H1 (cell line): ENCODE data around the gene TAF6. TPM values are rescaled to one million over a fixed set of nuclear protein-coding genes. Genes with fewer than 3 reads are reported as not detected.

Experiments
- CTCF ChIA-PET: fragments of 300-600 bp; sonication (Branson Sonifier 250); formaldehyde crosslinking; loops from one replicate; lab custom pipeline; 2021; ENCODE audit not compliant: partially characterized antibody; lab: Charles Lee
- POLR2A ChIA-PET: fragments of 300-600 bp; sonication (Branson Sonifier 250); formaldehyde crosslinking; loops from one replicate; lab custom pipeline; 2021; ENCODE audit warnings: inconsistent platforms; ENCODE audit not compliant: partially characterized antibody; lab: Charles Lee
- DNase-seq, 2 experiments: peaks; one replicate each; pipeline versions ENCODE4 v3.0.0 to v3.0.0-alpha.2; 2010 to 2022; ENCODE audit warnings: low spot score in 2 of 2, low read depth in 1 of 2, mixed read lengths in 1 of 2
- FAIRE-seq: peaks from 2 replicates; lab custom pipeline; 2011; peaks lifted over from hg19 to GRCh38; lab: Jason Lieb, UNC
- H2AFZ ChIP-seq: 2 replicates; pipeline ENCODE4 v1.8.1; 2012; ENCODE audit warnings: low read length, inconsistent platforms
- H2AK5ac ChIP-seq: 2 replicates; pipeline ENCODE4 v1.6.1; 2013; ENCODE audit warnings: low read depth, low read length
- H2BK120ac ChIP-seq: replicated peaks from 2 replicates; pipeline ENCODE3; 2013; ENCODE audit warnings: low read depth, low read length, inconsistent platforms
- H2BK12ac ChIP-seq: 2 replicates; pipeline ENCODE4 v1.6.1; 2013; ENCODE audit warnings: low read depth, low read length
- H2BK15ac ChIP-seq: 2 replicates; pipeline ENCODE4 v1.6.1; 2013; ENCODE audit warnings: low read length
- H2BK20ac ChIP-seq: 2 replicates; pipeline ENCODE4 v1.6.1; 2013; ENCODE audit warnings: low read length
- H2BK5ac ChIP-seq: 2 replicates; pipeline ENCODE4 v1.6.1; 2013; ENCODE audit warnings: low read depth, low read length
- H3K14ac ChIP-seq: 2 replicates; pipeline ENCODE4 v1.6.1; 2013; ENCODE audit warnings: inconsistent platforms; ENCODE audit not compliant: insufficient read length
- H3K18ac ChIP-seq: 2 replicates; pipeline ENCODE4 v1.6.1; 2013; ENCODE audit warnings: low read length; ENCODE audit errors: extremely low read depth
- H3K23ac ChIP-seq: 2 replicates; pipeline ENCODE4 v1.6.1; 2013; ENCODE audit warnings: inconsistent platforms; ENCODE audit not compliant: insufficient read length
- H3K23me2 ChIP-seq: 2 replicates; pipeline ENCODE4 v1.6.1; 2013; ENCODE audit warnings: low read depth, low read length
- H3K27ac ChIP-seq: 2 replicates; pipeline ENCODE4 v1.6.1; 2011; ENCODE audit warnings: low read depth, low read length, inconsistent platforms
- H3K27me3 ChIP-seq, 4 experiments: replicated peaks in 1 of 4; 1 replicate in 1 of 4; 2 replicates in 3 of 4; pipeline versions ENCODE4 v1.6.1 to v1.8.1; 2011 to 2013; ENCODE audit warnings: low read length in 3 of 4, mild to moderate bottlenecking in 3 of 4, inconsistent platforms in 2 of 4, mixed read lengths in 2 of 4, moderate library complexity in 1 of 4; ENCODE audit not compliant: control insufficient read depth in 3 of 4, insufficient read depth in 3 of 4; ENCODE audit errors: extremely low read depth in 1 of 4
- H3K36me3 ChIP-seq, 4 experiments: 2 replicates each; pipeline versions ENCODE4 v1.6.1 to v1.8.1; 2011 to 2013; ENCODE audit warnings: mild to moderate bottlenecking in 4 of 4, low read length in 3 of 4, moderate library complexity in 2 of 4, control low read depth in 1 of 4, inconsistent platforms in 1 of 4; ENCODE audit not compliant: insufficient read depth in 4 of 4, control insufficient read depth in 2 of 4
- H3K4ac ChIP-seq: replicated peaks from 2 replicates; pipeline ENCODE3; 2013; ENCODE audit warnings: low read length, low read depth, mixed read lengths, inconsistent platforms; ENCODE audit not compliant: insufficient read length
- H3K4me1 ChIP-seq, 4 experiments: replicated peaks in 1 of 4; 1 replicate in 1 of 4; 2 replicates in 3 of 4; pipeline versions ENCODE4 v1.6.1 to v1.8.1; 2011 to 2013; ENCODE audit warnings: low read length in 3 of 4, inconsistent platforms in 2 of 4, mixed read lengths in 1 of 4; ENCODE audit not compliant: insufficient read depth in 4 of 4, control insufficient read depth in 3 of 4
- H3K4me2 ChIP-seq, 2 experiments: 2 replicates each; pipeline versions ENCODE4 v1.6.1 to v1.8.1; 2011 to 2013; ENCODE audit warnings: low read depth in 2 of 2, low read length in 2 of 2, control low read depth in 1 of 2, inconsistent platforms in 1 of 2, mild to moderate bottlenecking in 1 of 2; ENCODE audit not compliant: insufficient read depth in 1 of 2
- H3K4me3 ChIP-seq, 4 experiments: fragments of 200-600, 300-600 bp in 1 of 4; sonication (generic), shearing (Covaris generic), sonication (Bioruptor Twin) in 1 of 4; 2 replicates each; pipeline versions ENCODE4 v1.5.1 to v1.8.1; 2011 to 2016; ENCODE audit warnings: low read length in 4 of 4, low read depth in 3 of 4, control low read depth in 2 of 4, inconsistent platforms in 2 of 4, mild to moderate bottlenecking in 2 of 4, mixed read lengths in 1 of 4, moderate library complexity in 1 of 4; ENCODE audit not compliant: insufficient read depth in 2 of 4; ENCODE audit errors: extremely low read depth in 1 of 4
- H3K56ac ChIP-seq: replicated peaks from 2 replicates; pipeline ENCODE3; 2013; ENCODE audit warnings: low read depth, mild to moderate bottlenecking, mixed read lengths, low read length, inconsistent platforms; ENCODE audit not compliant: insufficient read length
- H3K79me1 ChIP-seq: 2 replicates; pipeline ENCODE4 v1.6.1; 2013; ENCODE audit warnings: low read depth, low read length, control low read depth
- H3K79me2 ChIP-seq, 2 experiments: 2 replicates each; pipeline versions ENCODE4 v1.6.1 to v1.8.1; 2012 to 2013; ENCODE audit warnings: low read length in 2 of 2, mild to moderate bottlenecking in 2 of 2, inconsistent platforms in 1 of 2; ENCODE audit not compliant: insufficient read depth in 2 of 2, control insufficient read depth in 1 of 2
- H3K9ac ChIP-seq, 4 experiments: replicated peaks in 1 of 4; 1 replicate in 1 of 4; 2 replicates in 3 of 4; pipeline versions ENCODE4 v1.6.1 to v1.8.1; 2011 to 2013; ENCODE audit warnings: low read depth in 3 of 4, low read length in 3 of 4, control low read depth in 2 of 4, mild to moderate bottlenecking in 2 of 4, moderate library complexity in 2 of 4, inconsistent platforms in 1 of 4; ENCODE audit errors: extremely low read depth in 1 of 4
- H3K9me3 ChIP-seq, 2 experiments: 2 replicates each; pipeline versions ENCODE4 v1.6.1 to v1.8.1; 2012 to 2013; ENCODE audit warnings: mild to moderate bottlenecking in 2 of 2, moderate library complexity in 2 of 2, control low read depth in 1 of 2, inconsistent platforms in 1 of 2, low read depth in 1 of 2, low read length in 1 of 2, mixed read lengths in 1 of 2; ENCODE audit not compliant: insufficient read depth in 2 of 2
- H4K20me1 ChIP-seq, 2 experiments: replicated peaks in 1 of 2; 2 replicates each; pipeline versions ENCODE3 to v1.8.1; 2011 to 2013; ENCODE audit warnings: inconsistent platforms in 2 of 2, low read length in 2 of 2, mild to moderate bottlenecking in 1 of 2; ENCODE audit not compliant: insufficient read depth in 2 of 2, control insufficient read depth in 1 of 2
- H4K5ac ChIP-seq: 2 replicates; pipeline ENCODE4 v1.6.1; 2013; ENCODE audit warnings: low read length, low read depth, mixed read lengths, inconsistent platforms; ENCODE audit not compliant: insufficient read length
- H4K8ac ChIP-seq: 2 replicates; pipeline ENCODE4 v1.8.0; 2013; ENCODE audit warnings: mild to moderate bottlenecking, moderate library complexity, low read length, inconsistent platforms; ENCODE audit not compliant: insufficient read depth; ENCODE audit errors: extremely low read depth
- H4K91ac ChIP-seq: replicated peaks from 2 replicates; pipeline ENCODE3; 2013; ENCODE audit warnings: low read length, mixed read lengths, inconsistent platforms; ENCODE audit not compliant: insufficient read length
- BACH1 ChIP-seq: IDR thresholded peaks from 2 replicates; pipeline ENCODE4 v1.6.1; 2012; ENCODE audit warnings: low read length, improper control_type of control experiment
- EGR1 ChIP-seq: IDR thresholded peaks from 2 replicates; pipeline ENCODE4 v1.6.1; 2011; ENCODE audit warnings: low read depth, low read length, borderline replicate concordance
- EP300 ChIP-seq, 2 experiments: IDR thresholded peaks; 1 replicate in 1 of 2; 2 replicates in 1 of 2; pipeline ENCODE4 v1.6.1; 2011 to 2012; ENCODE audit warnings: low read depth in 2 of 2, low read length in 2 of 2, mild to moderate bottlenecking in 2 of 2, borderline replicate concordance in 1 of 2, inconsistent platforms in 1 of 2, moderate library complexity in 1 of 2
- KDM5A ChIP-seq: fragments of 200-600 bp; IDR thresholded peaks from 2 replicates; pipeline ENCODE4 v1.7.1; 2012; ENCODE audit warnings: mild to moderate bottlenecking, low read length, inconsistent platforms, mixed read lengths
- PHF8 ChIP-seq: fragments of 200-600 bp; sonication (generic); conservative IDR thresholded peaks from 2 replicates; pipeline ENCODE4 v1.7.1; 2012; ENCODE audit warnings: low read depth, mild to moderate bottlenecking, inconsistent platforms, low read length, moderate library complexity
- RFX5 ChIP-seq: IDR thresholded peaks from 2 replicates; pipeline ENCODE4 v1.6.1; 2011; ENCODE audit warnings: low read depth, low read length, improper control_type of control experiment, borderline replicate concordance
- SIX5 ChIP-seq: IDR thresholded peaks from 2 replicates; pipeline ENCODE4 v1.6.1; 2011; ENCODE audit warnings: mild to moderate bottlenecking, low read depth, low read length
- TAF1 ChIP-seq: IDR thresholded peaks from 2 replicates; pipeline ENCODE4 v1.6.1; 2011; ENCODE audit warnings: mild to moderate bottlenecking, low read depth, low read length
- WGBS, 2 experiments: shearing (Covaris generic) in 1 of 2; methylation state at CpG; one replicate each; pipeline versions ENCODE4 v1.1.6 to v1.1.7; 2013 to 2015; ENCODE audit warnings: low lambda C conversion rate in 2 of 2, mixed read lengths in 2 of 2, inconsistent platforms in 1 of 2, low coverage in 1 of 2, missing lambda C conversion rate in 1 of 2; ENCODE audit not compliant: insufficient replicate concordance in 2 of 2, insufficient coverage in 1 of 2, insufficient read length in 1 of 2; ENCODE audit errors: extremely low coverage in 1 of 2, missing lambda C conversion rate in 1 of 2; 5-methylcytosine and 5-hydroxymethylcytosine counted together
- polyA plus RNA-seq, 7 experiments: library from polyadenylated mRNA; depleted of rRNA in 3 of 7; stranded (reverse) in 5 of 7; unstranded in 2 of 7; fragments of >200 nt in 5 of 7; fragments of 200-250 nt in 2 of 7; gene quantifications; 1 replicate in 5 of 7; 2 replicates in 1 of 7; 4 replicates in 1 of 7; pipeline versions ENCODE4 v1.2.1 to v1.2.3, GENCODE V29; 2011 to 2013; ENCODE audit warnings: missing spikeins in 2 of 7, mixed read lengths in 2 of 7
- total RNA-seq: library from RNA; stranded (reverse); fragmentation: NEBNext Ultra II Directional; extraction: Animal tissue kit (Norgen Biotek cat#: 25700); gene quantifications from 2 replicates; pipeline ENCODE4 v1.2.1, GENCODE V29; 2021
- TF ChIP-seq, protein P1 (sequence below): IDR thresholded peaks from 2 replicates; pipeline ENCODE4 v1.6.1; 2011; ENCODE audit warnings: low read depth, mild to moderate bottlenecking, low read length; ENCODE audit not compliant: insufficient read depth

The TAF6 gene
- total and polyA plus RNA-seq, 2 of the 8 experiments (the other 6 are each of a cell fraction or from before 2014, with no cell fraction given) = 66.7 to 101 TPM

DNA sequence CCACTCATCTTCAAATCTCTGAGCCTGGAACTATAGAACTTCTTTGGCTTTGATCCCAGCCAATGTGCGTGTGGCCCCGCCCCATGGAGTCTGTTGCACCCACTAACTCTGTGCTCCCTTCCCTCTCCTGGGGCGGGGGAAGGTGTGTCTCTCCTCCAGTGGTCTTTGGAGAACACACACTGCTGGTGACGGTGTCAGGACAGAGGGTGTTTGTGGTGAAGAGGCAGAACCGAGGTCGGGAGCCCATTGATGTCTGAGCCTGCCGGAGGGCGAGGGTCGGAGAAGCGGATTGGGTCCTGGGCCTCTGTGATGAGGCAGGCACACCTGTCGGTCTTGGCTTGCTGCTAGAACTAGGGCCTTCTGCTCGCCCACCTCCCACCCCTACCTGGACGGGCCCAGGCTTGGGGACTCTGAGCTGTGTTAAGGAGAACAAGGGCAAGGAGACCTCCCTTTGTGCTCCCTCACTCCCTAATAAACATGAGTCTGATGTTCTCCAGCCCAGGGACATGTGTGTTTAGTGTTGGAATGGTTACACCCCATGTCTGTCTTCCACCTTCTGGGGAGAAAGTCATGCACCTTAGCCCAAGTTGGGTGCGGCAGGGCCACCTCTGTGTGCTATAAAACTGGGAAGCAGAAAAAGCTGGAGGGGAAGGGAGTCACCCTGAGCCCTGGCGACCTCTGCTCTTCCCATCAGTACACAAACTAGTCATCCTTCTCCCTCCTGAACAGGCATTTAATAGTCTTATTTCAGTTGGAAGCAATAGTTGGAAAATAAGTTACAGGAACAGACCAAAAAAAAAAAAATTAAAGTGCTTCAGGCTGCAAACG is 34.8 kb upstream of the TAF6 start:
- ChIA-PET CTCF (interaction anchor here (0.5 to 7.9 kb wide), 2 partner anchors 20 to 42 kb away, joined by 3 to 83 read pairs; no protein-coding TSS in a partner anchor), POLR2A (interaction anchor here (0.9 to 9.9 kb wide), 6 partner anchors 14 to 59 kb away, joined by 3 to 145 read pairs (median 5); partner anchors contain the start of genes GAL3ST4 and MBLAC1)
- H2AFZ ChIP-seq = no peak overlapping the region
- peaks cover 0 to 12% (median 8%) of the 10 kb centered on the region in 4 experiments; a peak in 5 of 7 replicates for H3K4me1 ChIP-seq
- peaks cover 14 to 32% of the 10 kb centered on the region in 2 experiments for H4K20me1 ChIP-seq
- TF ChIP-seq RFX5 (no peak), KDM5A (no peak), TAF1 (no peak), EGR1 (no peak), EP300 (IDR thresholded peaks at IDR 0.05; ENCODE audit: borderline replicate concordance in 1 of 2, low read depth in 2 of 2, low read length in 2 of 2) (no peak), BACH1 (no peak), SIX5 (no peak), PHF8 (no peak)
- TF ChIP-seq, protein P1, sequence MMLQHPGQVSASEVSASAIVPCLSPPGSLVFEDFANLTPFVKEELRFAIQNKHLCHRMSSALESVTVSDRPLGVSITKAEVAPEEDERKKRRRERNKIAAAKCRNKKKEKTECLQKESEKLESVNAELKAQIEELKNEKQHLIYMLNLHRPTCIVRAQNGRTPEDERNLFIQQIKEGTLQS = no peak
- H3K27me3 ChIP-seq = no peaks in the 10 kb centered on the region
- peaks cover 0 to 12% of the 10 kb centered on the region in 2 experiments; a peak in 2 of 4 replicates for H3K79me2 ChIP-seq
- H3K18ac ChIP-seq = no peak overlapping the region
- DNase-seq (no peak), FAIRE-seq (no peak)
- no peak overlapping the region for H3K14ac ChIP-seq
- H3K9me3 ChIP-seq = no peaks in the 10 kb centered on the region
- H3K4me3 ChIP-seq = no peak overlapping the region
- H2AK5ac ChIP-seq = no peak overlapping the region
- no peak overlapping the region for H4K8ac ChIP-seq
- H2BK120ac ChIP-seq = no peak overlapping the region
- H3K56ac ChIP-seq = no peak overlapping the region
- no peak overlapping the region for H2BK15ac ChIP-seq
- 0 out of 7 replicates have a peak overlapping the region, but pooled peaks of 1 of the 4 experiments have one; percentile 8 for H3K9ac ChIP-seq
- H4K91ac ChIP-seq = no peak overlapping the region
- peaks cover 9% of the 10 kb centered on the region for H3K23me2 ChIP-seq
- no peak overlapping the region for H3K27ac ChIP-seq
- no peak overlapping the region for H4K5ac ChIP-seq
- peaks cover 8 to 47% (median 26%) of the 10 kb centered on the region in 4 experiments for H3K36me3 ChIP-seq
- H3K79me1 ChIP-seq = no peaks in the 10 kb centered on the region; the same call in none of the 2 replicates
- H2BK20ac ChIP-seq = no peak overlapping the region
- H2BK12ac ChIP-seq = no peak overlapping the region
- 86% methylated on average over 16 of the region's 16 CpGs; no CpG with 5 or more reads in 1 of the 2 experiments for WGBS, 2 experiments
- H3K4ac ChIP-seq = no peak overlapping the region
- H3K4me2 ChIP-seq = no peak overlapping the region; a peak in 1 of 4 replicates
- H3K23ac ChIP-seq = no peak overlapping the region
- no peak overlapping the region; the same call in 1 of the 2 replicates for H2BK5ac ChIP-seq
